ENCODE results near the gene RARRES2. TPM values are rescaled to one million over a fixed set of nuclear protein-coding genes. Genes with fewer than 3 reads are reported as not detected.

Gene RARRES2
- total and polyA plus RNA-seq, 2 of the 13 experiments (the other 11 are each of a cell fraction or from before 2014, with no cell fraction given), result 134 to 172 TPM

DNA sequence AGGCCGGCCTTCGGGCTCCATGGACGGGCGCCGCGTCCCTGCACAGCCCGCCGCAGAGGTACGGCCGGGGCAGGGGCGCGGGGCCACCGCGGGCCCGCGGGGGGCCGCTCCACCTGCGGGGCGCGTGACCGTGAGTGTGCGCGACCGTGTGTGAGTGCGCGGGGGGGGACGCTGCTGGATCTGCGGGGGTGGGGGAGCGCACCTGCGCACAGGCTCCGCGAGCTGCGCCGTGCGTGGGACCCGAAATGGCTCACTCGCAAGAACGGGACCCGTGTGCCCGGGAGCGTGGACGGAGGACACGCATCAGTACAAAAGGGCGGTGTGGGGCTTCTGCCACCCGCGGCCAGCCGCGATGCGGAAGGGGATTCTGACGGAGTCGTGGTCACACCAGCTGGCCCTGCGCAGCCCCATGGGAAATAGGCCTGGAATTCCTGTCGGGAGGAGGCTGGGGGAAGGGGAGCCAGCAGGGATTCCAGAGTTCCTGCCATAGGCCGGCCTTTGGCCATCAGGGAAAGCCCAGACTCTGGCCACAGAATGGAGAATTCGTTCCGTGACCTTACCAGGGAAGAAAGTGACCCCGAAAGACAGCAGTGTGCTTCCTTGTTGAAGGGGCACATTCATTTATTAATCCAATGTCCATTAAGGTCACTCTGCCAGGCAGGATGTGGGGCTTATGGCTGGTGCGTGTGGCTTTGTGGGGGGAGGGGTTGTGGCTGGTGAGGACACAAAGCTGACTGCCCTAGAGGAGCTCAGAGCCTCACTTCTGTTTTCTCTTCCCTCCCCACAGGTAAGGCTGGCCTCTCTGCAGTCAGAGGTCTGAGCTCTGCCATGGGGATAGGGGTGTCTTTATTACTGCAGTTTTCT lies 27.7 kb upstream of the RARRES2 start (continued):
- TF ChIP-seq FOSL2 (CRISPR knock-in tag; IDR thresholded peaks at IDR 0.05) (no peak), MYC (CRISPR knock-in tag; IDR thresholded peaks at IDR 0.05; ENCODE audit: borderline replicate concordance) (peak; percentile 72), ESRRA (CRISPR knock-in tag; IDR thresholded peaks at IDR 0.05; ENCODE audit: low read depth) (peak; percentile 37; the same call in 1 of the 2 replicates), JARID2 (CRISPR knock-in tag; IDR thresholded peaks at IDR 0.05; ENCODE audit: insufficient replicate concordance) (peak; percentile 69), SUZ12 (IDR thresholded peaks at IDR 0.05; ENCODE audit: low read depth, low read length) (no peak), KLF9 (CRISPR knock-in tag; IDR thresholded peaks at IDR 0.05; ENCODE audit: low read depth) (no peak), RXRA (CRISPR knock-in tag; IDR thresholded peaks at IDR 0.05) (peak; percentile 34; the same call in 1 of the 2 replicates), SOX13 (IDR thresholded peaks at IDR 0.05) (no peak), SOX13 (CRISPR knock-in tag; conservative IDR thresholded peaks at IDR 0.05 in 1 of 2, IDR thresholded peaks at IDR 0.05 in 1 of 2) (no peak), ASH2L (IDR thresholded peaks at IDR 0.05; ENCODE audit: insufficient read length, low read depth, low read length) (peak; percentile 22), MZF1 (CRISPR knock-in tag; IDR thresholded peaks at IDR 0.05; ENCODE audit: borderline replicate concordance) (no peak)
- TF ChIP-seq, protein P1, sequence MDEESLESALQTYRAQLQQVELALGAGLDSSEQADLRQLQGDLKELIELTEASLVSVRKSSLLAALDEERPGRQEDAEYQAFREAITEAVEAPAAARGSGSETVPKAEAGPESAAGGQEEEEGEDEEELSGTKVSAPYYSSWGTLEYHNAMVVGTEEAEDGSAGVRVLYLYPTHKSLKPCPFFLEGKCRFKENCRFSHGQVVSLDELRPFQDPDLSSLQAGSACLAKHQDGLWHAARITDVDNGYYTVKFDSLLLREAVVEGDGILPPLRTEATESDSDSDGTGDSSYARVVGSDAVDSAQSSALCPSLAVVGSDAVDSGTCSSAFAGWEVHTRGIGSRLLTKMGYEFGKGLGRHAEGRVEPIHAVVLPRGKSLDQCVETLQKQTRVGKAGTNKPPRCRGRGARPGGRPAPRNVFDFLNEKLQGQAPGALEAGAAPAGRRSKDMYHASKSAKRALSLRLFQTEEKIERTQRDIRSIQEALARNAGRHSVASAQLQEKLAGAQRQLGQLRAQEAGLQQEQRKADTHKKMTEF (CRISPR knock-in tag; IDR thresholded peaks at IDR 0.05), result no peak
- TF ChIP-seq, protein P2, sequence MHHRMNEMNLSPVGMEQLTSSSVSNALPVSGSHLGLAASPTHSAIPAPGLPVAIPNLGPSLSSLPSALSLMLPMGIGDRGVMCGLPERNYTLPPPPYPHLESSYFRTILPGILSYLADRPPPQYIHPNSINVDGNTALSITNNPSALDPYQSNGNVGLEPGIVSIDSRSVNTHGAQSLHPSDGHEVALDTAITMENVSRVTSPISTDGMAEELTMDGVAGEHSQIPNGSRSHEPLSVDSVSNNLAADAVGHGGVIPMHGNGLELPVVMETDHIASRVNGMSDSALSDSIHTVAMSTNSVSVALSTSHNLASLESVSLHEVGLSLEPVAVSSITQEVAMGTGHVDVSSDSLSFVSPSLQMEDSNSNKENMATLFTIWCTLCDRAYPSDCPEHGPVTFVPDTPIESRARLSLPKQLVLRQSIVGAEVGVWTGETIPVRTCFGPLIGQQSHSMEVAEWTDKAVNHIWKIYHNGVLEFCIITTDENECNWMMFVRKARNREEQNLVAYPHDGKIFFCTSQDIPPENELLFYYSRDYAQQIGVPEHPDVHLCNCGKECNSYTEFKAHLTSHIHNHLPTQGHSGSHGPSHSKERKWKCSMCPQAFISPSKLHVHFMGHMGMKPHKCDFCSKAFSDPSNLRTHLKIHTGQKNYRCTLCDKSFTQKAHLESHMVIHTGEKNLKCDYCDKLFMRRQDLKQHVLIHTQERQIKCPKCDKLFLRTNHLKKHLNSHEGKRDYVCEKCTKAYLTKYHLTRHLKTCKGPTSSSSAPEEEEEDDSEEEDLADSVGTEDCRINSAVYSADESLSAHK (CRISPR knock-in tag; IDR thresholded peaks at IDR 0.05; ENCODE audit: borderline replicate concordance), result no peak
- TF ChIP-seq, protein P3, sequence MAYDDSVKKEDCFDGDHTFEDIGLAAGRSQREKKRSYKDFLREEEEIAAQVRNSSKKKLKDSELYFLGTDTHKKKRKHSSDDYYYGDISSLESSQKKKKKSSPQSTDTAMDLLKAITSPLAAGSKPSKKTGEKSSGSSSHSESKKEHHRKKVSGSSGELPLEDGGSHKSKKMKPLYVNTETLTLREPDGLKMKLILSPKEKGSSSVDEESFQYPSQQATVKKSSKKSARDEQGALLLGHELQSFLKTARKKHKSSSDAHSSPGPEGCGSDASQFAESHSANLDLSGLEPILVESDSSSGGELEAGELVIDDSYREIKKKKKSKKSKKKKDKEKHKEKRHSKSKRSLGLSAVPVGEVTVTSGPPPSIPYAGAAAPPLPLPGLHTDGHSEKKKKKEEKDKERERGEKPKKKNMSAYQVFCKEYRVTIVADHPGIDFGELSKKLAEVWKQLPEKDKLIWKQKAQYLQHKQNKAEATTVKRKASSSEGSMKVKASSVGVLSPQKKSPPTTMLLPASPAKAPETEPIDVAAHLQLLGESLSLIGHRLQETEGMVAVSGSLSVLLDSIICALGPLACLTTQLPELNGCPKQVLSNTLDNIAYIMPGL (CRISPR knock-in tag; IDR thresholded peaks at IDR 0.05; ENCODE audit: borderline replicate concordance in 1 of 2, low read depth in 1 of 2), result peak; percentile 6 to 30; a peak in 2 of 4 replicates
- TF ChIP-seq, protein P4, sequence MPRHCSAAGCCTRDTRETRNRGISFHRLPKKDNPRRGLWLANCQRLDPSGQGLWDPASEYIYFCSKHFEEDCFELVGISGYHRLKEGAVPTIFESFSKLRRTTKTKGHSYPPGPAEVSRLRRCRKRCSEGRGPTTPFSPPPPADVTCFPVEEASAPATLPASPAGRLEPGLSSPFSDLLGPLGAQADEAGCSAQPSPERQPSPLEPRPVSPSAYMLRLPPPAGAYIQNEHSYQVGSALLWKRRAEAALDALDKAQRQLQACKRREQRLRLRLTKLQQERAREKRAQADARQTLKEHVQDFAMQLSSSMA (CRISPR knock-in tag; IDR thresholded peaks at IDR 0.05), result no peak; the same call in 1 of the 2 replicates
- TF ChIP-seq, protein P5, sequence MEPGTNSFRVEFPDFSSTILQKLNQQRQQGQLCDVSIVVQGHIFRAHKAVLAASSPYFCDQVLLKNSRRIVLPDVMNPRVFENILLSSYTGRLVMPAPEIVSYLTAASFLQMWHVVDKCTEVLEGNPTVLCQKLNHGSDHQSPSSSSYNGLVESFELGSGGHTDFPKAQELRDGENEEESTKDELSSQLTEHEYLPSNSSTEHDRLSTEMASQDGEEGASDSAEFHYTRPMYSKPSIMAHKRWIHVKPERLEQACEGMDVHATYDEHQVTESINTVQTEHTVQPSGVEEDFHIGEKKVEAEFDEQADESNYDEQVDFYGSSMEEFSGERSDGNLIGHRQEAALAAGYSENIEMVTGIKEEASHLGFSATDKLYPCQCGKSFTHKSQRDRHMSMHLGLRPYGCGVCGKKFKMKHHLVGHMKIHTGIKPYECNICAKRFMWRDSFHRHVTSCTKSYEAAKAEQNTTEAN (CRISPR knock-in tag; conservative IDR thresholded peaks at IDR 0.05), result no peak
- TF ChIP-seq, protein P6, sequence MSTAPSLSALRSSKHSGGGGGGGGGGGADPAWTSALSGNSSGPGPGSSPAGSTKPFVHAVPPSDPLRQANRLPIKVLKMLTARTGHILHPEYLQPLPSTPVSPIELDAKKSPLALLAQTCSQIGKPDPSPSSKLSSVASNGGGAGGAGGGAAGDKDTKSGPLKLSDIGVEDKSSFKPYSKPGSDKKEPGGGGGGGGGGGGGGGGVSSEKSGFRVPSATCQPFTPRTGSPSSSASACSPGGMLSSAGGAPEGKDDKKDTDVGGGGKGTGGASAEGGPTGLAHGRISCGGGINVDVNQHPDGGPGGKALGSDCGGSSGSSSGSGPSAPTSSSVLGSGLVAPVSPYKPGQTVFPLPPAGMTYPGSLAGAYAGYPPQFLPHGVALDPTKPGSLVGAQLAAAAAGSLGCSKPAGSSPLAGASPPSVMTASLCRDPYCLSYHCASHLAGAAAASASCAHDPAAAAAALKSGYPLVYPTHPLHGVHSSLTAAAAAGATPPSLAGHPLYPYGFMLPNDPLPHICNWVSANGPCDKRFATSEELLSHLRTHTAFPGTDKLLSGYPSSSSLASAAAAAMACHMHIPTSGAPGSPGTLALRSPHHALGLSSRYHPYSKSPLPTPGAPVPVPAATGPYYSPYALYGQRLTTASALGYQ (CRISPR knock-in tag; IDR thresholded peaks at IDR 0.05), result no peak

All from HepG2 (cell line).